OCI-LY7 (cell line): ENCODE results near the gene CCDC27. TPM values are rescaled to one million over a fixed set of nuclear protein-coding genes. Genes with fewer than 3 reads are reported as not detected.

Experiments used
- BruUV-seq: library from RNA; stranded (reverse); fragments of 400-500 nt; replicated peaks from 2 replicates; lab custom pipeline; 2021; lab: Mats Ljungman, UMichigan
- CTCF ChIA-PET: fragments of 300-600 bp; sonication (Branson Sonifier 250); formaldehyde crosslinking; loops from one replicate; lab custom pipeline; 2022; ENCODE audit warnings: antibody characterized with exemption; ENCODE audit not compliant: unreplicated experiment; lab: Charles Lee
- POLR2A ChIA-PET: fragments of 300-600 bp; sonication (Branson Sonifier 250); formaldehyde crosslinking; loops from one replicate; lab custom pipeline; 2022; ENCODE audit warnings: antibody characterized with exemption; lab: Charles Lee
- DNase-seq: peaks from one replicate; pipeline ENCODE4 v3.0.0-alpha.2; 2015; ENCODE audit warnings: low spot score
- H2AFZ ChIP-seq: fragments of 200-600 bp; sonication (generic), shearing (Covaris generic); 2 replicates; pipeline ENCODE4 v1.6.1; 2014; ENCODE audit warnings: mild to moderate bottlenecking, antibody characterized with exemption, low read length, moderate library complexity
- H3K27ac ChIP-seq: fragments of 200-600 bp; sonication (generic); 2 replicates; pipeline ENCODE4 v1.5.1; 2014; ENCODE audit warnings: mixed run types, low read depth, mild to moderate bottlenecking, moderate library complexity, low read length, inconsistent platforms; ENCODE audit not compliant: poor library complexity, severe bottlenecking
- H3K36me3 ChIP-seq: fragments of 200-600 bp; sonication (generic); 2 replicates; pipeline ENCODE4 v1.6.1; 2014; ENCODE audit warnings: mild to moderate bottlenecking, antibody characterized with exemption, low read length, moderate library complexity, mixed read lengths; ENCODE audit not compliant: insufficient read depth
- H3K4me1 ChIP-seq: fragments of 200-600 bp; sonication (generic); 2 replicates; pipeline ENCODE4 v1.5.1; 2014; ENCODE audit warnings: mild to moderate bottlenecking, low read length; ENCODE audit not compliant: insufficient read depth, poor library complexity, severe bottlenecking
- H3K4me2 ChIP-seq: fragments of 200-600 bp; sonication (generic); 2 replicates; pipeline ENCODE4 v1.6.1; 2014; ENCODE audit warnings: mild to moderate bottlenecking, low read length
- H3K4me3 ChIP-seq: fragments of 200-600 bp; sonication (generic); 2 replicates; pipeline ENCODE4 v1.5.1; 2014; ENCODE audit warnings: mild to moderate bottlenecking, low read depth, low read length; ENCODE audit not compliant: poor library complexity, severe bottlenecking
- H3K79me2 ChIP-seq: fragments of 200-600 bp; sonication (generic); 2 replicates; pipeline ENCODE4 v1.6.1; 2016; ENCODE audit warnings: low read depth, mild to moderate bottlenecking, low read length, moderate library complexity, mixed read lengths; ENCODE audit not compliant: insufficient read depth
- H3K9me2 ChIP-seq: fragments of 200-600 bp; sonication (generic); 2 replicates; pipeline ENCODE4 v1.6.1; 2016; ENCODE audit warnings: mild to moderate bottlenecking, low read length, mixed read lengths; ENCODE audit not compliant: insufficient read depth
- H3K9me3 ChIP-seq: fragments of 200-600 bp; sonication (generic); 2 replicates; pipeline ENCODE4 v1.6.1; 2014; ENCODE audit warnings: mild to moderate bottlenecking, mixed run types, low read length, mixed read lengths
- H4K20me1 ChIP-seq: fragments of 200-600 bp; sonication (generic); 2 replicates; pipeline ENCODE4 v1.6.1; 2014; ENCODE audit warnings: mild to moderate bottlenecking, antibody characterized with exemption, low read length, moderate library complexity, mixed read lengths; ENCODE audit not compliant: insufficient read depth
- EZH2phosphoT487 ChIP-seq: fragments of 200-600 bp; sonication (generic); IDR thresholded peaks from 2 replicates; pipeline ENCODE4 v1.6.1; 2018; ENCODE audit warnings: low read depth, borderline replicate concordance, mild to moderate bottlenecking, mixed run types, antibody characterized with exemption, low read length, moderate library complexity, mixed read lengths
- intact Hi-C: fragments of 100-400 bp; cut with micrococcal nuclease; formaldehyde crosslinking; loops from one replicate; pipeline ENCODE4 v1.10.0; 2022; ENCODE audit not compliant: unreplicated experiment
- total RNA-seq, 2 experiments: library from RNA; depleted of rRNA in 1 of 2; stranded (reverse); fragments of >200 nt in 1 of 2; shearing (Covaris generic) in 1 of 2; gene quantifications; 2 replicates each; pipeline ENCODE4 v1.2.3, GENCODE V29; 2014 to 2022
- TF ChIP-seq, protein P1 (sequence below): fragments of 200-600 bp; sonication (generic); conservative IDR thresholded peaks from 2 replicates; pipeline ENCODE4 v1.5.1; 2014; ENCODE audit warnings: mild to moderate bottlenecking, antibody characterized with exemption, low read length, moderate library complexity, mixed read lengths

CCDC27 gene
- total RNA-seq, 2 experiments from 2014 or later, result not detected

DNA sequence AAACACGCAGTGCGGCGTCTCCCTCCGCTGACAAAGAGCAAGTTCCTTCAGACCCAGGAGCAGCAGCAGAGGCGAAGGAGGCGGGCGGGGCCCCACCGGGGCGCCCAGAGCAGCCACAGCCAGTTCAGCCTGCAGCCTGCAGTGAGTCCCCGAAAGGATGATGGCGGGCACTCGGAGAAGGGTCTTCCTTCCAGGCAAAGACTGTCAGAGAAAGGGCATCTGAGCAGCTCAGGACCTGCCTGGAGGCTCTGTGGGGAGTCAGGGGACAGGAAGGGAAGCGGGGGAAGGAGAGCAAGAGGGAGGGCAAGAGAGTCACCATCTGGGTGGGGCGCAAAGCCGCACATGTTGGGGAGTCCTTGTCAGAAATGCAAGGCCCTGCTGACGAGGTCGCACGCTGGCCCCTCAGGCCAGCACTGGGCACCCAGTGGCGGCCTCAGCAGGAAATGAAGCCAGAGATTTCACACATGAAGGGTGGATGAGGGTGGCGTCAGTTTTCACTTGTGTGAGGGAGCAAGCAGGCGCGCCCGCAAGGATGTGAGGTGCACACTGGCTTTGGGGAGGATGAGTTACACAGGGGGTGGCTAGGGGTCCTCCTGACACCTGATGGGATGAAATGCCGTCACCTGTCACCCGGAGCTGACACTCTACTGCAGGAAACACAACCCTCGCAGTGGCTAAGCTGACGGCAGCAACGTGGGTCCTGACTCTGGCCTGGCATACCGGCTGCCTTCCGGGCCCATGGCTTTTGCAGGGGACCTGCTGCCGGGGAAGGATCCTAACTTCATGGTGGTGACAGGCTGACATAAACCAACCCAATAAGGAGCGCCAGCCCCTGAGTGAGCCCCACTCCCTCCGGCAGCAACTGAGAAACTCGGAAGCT is 37.4 kb downstream of the CCDC27 start:
- BruUV-seq, result no TSS peak
- peaks cover 85% of the 10 kb centered on the region for H3K36me3 ChIP-seq
- H3K4me2 ChIP-seq, result no peak overlapping the region
- H3K9me3 ChIP-seq, result no peaks in the 10 kb centered on the region
- H3K4me3 ChIP-seq, result no peak overlapping the region
- ChIA-PET CTCF (no interaction called here), POLR2A (no interaction called here)
- peaks cover 9% of the 10 kb centered on the region; the same call in 1 of the 2 replicates for H4K20me1 ChIP-seq
- no peak for DNase-seq
- H3K79me2 ChIP-seq, result peaks cover 34% of the 10 kb centered on the region
- intact Hi-C loops, result no loop called here
- no peaks in the 10 kb centered on the region for H3K9me2 ChIP-seq
- peaks cover 9% of the 10 kb centered on the region for H3K4me1 ChIP-seq
- no peak overlapping the region for H3K27ac ChIP-seq
- no peak for TF ChIP-seq EZH2phosphoT487
- TF ChIP-seq, protein P1, sequence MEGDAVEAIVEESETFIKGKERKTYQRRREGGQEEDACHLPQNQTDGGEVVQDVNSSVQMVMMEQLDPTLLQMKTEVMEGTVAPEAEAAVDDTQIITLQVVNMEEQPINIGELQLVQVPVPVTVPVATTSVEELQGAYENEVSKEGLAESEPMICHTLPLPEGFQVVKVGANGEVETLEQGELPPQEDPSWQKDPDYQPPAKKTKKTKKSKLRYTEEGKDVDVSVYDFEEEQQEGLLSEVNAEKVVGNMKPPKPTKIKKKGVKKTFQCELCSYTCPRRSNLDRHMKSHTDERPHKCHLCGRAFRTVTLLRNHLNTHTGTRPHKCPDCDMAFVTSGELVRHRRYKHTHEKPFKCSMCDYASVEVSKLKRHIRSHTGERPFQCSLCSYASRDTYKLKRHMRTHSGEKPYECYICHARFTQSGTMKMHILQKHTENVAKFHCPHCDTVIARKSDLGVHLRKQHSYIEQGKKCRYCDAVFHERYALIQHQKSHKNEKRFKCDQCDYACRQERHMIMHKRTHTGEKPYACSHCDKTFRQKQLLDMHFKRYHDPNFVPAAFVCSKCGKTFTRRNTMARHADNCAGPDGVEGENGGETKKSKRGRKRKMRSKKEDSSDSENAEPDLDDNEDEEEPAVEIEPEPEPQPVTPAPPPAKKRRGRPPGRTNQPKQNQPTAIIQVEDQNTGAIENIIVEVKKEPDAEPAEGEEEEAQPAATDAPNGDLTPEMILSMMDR, result no peak
- H2AFZ ChIP-seq, result no peak overlapping the region

DNA sequence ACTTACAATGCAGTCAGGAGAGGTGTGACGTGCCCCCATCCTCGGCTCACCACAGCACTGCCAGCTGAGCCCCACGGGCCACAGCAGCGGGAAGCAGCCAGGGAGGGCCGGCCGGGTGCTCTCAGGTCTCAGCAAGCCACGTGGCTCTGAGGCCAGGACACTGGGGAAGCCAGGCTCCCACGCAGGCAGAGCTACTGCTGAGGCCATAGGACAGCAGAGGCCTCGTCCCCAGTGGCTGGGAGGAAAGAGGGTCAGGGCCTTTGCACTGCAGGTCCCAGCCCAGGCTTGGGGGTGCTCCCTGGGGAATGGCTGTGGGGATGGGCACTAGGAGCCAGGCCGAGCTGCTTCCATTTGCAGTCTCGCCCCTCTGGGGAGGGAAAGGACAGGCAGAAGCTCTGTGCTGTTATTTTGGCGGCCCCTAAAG is 38.3 kb downstream of the CCDC27 start:
- H3K79me2 ChIP-seq, result peaks cover 43% of the 10 kb centered on the region
- H3K9me2 ChIP-seq, result no peaks in the 10 kb centered on the region
- intact Hi-C loops, result no loop called here
- DNase-seq, result no peak
- H3K4me1 ChIP-seq, result peaks cover 16% of the 10 kb centered on the region
- POLR2A ChIA-PET, result no interaction called here
- H3K4me2 ChIP-seq, result no peak overlapping the region
- TF ChIP-seq, protein P1, result no peak
- TF ChIP-seq EZH2phosphoT487, result no peak
- no peak overlapping the region for H2AFZ ChIP-seq
- H3K4me3 ChIP-seq, result no peak overlapping the region
- no peaks in the 10 kb centered on the region for H3K9me3 ChIP-seq
- no peak overlapping the region for H3K27ac ChIP-seq
- no TSS peak for BruUV-seq
- CTCF ChIA-PET, result no interaction called here
- peaks cover 16% of the 10 kb centered on the region for H4K20me1 ChIP-seq
- peaks cover 81% of the 10 kb centered on the region for H3K36me3 ChIP-seq

DNA sequence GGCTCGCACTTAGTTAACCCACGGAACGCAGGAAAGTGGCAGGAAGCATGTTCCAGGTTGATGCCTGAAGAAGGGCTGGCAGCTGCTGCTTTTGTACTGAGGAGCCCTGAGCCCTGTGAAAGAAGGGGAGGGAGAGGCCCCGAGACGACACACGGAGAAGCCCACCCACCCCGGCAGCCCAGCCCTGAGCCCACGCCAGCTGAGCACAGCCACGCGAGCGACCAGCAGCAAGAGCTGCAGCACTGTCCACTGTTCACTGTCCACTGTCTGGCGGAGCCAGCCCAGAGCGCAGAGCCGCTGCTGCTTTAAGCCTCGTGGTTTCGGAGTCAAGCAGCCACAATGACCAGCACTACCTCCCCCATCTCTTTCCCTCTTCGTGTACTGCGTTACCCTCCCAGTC is 38.7 kb downstream of the CCDC27 start:
- Histone ChIP-seq H2AFZ (no peak overlapping the region), H3K9me3 (no peaks in the 10 kb centered on the region), H4K20me1 (peaks cover 15% of the 10 kb centered on the region), H3K79me2 (peaks cover 47% of the 10 kb centered on the region), H3K36me3 (peaks cover 77% of the 10 kb centered on the region), H3K4me1 (peaks cover 16% of the 10 kb centered on the region), H3K9me2 (no peaks in the 10 kb centered on the region), H3K27ac (no peak overlapping the region), H3K4me2 (no peak overlapping the region), H3K4me3 (no peak overlapping the region)
- ChIA-PET POLR2A (no interaction called here), CTCF (no interaction called here)
- intact Hi-C loops, result no loop called here
- BruUV-seq, result no TSS peak
- DNase-seq, result no peak
- TF ChIP-seq, protein P1, result no peak
- no peak for TF ChIP-seq EZH2phosphoT487
